GM21528 (cell line): ENCODE results near the gene ZSWIM5.
A peak's percentile ranks its signal among the peaks of the same experiment; 100 is the strongest.
"Not testable (repeated sequence)": the region's sequence is repeated elsewhere in the genome, so short reads cannot be mapped to it uniquely, and the experiment has no call there.

Experiments used
- ATAC-seq: cut with Tn5 transposase; IDR thresholded peaks from one replicate; pipeline ENCODE4 v1.9.1; 2021; ENCODE audit warnings: mild to moderate bottlenecking, moderate library complexity; ENCODE audit not compliant: unreplicated experiment, low FRiP score

The ZSWIM5 gene

DNA sequence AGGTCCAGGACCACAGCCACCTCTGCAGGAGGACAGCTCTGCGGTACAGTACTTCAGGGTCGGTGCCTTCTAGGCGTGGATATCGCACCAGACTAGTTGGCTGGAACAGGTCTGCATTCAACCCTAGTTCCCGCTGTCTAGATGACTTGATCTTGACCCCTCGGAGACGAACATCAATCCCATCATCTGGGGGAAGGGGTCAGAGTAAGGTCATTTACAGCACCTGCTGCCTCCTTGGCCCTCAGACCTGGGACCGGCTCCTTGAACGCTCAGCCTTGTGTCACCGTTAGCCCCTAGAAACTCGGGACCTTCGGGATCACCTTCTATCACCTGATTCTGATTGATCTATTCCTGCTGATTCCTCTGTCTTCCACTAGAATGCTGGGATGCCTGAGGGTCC lies 197.9 kb downstream of the ZSWIM5 start:
- ATAC-seq = no peak

DNA sequence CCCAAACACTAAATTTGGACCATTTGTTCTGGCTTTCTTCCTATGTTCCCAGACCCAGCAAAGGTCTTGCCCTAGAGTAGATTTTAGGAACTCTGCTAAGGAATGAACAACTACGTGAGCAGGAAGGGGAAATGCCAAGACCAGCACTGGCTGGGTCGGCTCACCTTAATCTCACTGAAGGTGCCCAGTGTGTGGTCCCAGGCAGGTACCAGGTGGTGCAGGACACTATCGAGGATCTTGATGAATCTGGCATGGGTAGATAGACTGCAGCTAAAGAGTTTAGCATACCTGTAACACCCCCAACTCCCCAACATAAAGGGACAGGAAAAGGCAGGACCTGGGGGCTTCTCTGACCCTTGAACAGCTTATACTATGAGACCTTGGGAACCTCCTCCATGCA lies 198.3 kb downstream of the ZSWIM5 start:
- ATAC-seq = no peak

DNA sequence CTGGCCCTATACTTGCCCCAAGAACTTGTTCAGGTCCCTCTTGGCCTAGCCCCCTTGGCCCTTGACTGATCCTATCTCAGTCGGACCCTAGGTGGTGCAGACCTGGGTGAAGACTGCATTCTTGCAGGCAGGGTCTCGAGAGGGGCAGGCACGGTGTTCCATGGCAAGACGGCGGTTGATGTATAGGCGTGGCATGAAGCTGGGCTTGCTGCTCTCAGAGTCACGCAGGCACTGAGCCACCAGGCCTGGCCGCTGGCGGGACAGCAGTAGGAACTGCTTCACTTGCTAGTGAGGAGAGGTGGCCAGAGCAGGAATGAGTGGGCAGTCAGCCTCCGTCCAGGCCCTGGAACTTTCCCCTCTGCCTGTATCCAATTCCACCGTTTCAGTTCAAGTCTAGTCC lies 199.1 kb downstream of the ZSWIM5 start:
- ATAC-seq = no peak

DNA sequence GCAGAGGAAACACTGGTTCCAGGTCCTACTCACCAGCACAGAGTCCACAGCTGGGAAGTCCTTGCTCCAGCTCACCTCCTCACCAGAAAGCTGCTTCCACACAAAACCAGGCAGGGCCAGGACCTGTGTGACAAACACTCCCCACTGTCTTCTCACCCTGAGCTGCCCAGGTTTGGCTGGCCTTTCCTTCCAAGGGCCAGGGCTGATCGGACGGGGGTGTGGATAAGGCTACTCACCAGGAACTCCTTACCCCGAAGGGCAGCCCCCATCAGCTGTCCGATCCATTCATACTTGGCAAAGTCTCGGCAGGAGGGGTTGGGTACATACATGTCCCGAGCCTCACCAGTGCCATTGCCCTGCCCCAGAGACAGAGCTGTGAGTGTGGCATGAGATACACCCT lies 200.6 kb downstream of the ZSWIM5 start:
- no peak for ATAC-seq

DNA sequence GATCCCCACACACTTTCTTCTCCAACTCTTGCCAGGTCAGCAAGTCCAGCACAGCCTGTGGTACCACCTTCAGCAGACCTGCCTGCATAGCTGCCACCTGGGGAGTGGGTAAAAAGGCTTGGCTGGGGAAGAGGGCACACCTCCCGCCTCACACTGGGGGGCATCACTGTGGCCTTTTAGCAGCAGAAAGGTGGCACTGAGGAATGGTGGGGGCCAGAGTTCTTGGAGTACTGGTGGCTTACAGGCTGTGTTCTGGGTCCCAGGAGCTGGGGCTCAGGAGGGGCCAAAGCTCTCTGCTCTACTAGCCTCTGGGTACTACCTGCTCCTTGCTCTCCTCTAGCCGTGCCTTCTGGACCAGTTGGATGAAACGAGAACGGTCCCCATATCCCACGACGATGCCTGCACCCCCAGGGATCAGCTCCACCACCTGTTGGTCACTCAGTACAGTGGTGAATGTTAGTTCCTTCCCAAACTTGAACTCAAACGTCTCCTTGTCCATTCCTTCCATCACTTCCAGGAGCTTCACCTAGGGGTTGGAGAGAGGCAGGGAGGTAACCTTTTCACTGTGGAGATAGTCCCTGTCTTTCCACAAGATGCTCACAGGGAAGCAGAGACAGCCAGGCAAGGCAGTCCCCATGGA lies 202.0 kb downstream of the ZSWIM5 start:
- no peak for ATAC-seq

DNA sequence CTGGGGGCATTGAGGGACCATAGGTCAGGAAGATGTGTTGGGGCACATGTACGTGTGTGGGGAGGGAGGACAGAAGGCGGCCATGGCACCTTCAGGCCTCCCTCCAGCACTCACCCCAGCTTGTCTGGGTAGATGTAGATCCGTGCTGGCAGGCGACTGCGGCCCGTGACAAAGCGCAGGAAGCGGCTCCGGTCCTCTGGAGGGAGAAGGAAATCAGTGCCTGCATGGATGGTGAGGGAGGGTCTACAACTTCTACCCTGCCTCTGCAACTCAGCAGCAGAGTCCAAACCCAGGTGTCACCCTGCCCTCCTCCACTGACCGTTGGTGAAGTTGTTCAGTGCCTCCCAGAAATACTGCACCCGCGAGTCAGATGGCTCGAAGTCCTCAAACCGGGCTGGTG lies 202.7 kb downstream of the ZSWIM5 start:
- no peak for ATAC-seq

DNA sequence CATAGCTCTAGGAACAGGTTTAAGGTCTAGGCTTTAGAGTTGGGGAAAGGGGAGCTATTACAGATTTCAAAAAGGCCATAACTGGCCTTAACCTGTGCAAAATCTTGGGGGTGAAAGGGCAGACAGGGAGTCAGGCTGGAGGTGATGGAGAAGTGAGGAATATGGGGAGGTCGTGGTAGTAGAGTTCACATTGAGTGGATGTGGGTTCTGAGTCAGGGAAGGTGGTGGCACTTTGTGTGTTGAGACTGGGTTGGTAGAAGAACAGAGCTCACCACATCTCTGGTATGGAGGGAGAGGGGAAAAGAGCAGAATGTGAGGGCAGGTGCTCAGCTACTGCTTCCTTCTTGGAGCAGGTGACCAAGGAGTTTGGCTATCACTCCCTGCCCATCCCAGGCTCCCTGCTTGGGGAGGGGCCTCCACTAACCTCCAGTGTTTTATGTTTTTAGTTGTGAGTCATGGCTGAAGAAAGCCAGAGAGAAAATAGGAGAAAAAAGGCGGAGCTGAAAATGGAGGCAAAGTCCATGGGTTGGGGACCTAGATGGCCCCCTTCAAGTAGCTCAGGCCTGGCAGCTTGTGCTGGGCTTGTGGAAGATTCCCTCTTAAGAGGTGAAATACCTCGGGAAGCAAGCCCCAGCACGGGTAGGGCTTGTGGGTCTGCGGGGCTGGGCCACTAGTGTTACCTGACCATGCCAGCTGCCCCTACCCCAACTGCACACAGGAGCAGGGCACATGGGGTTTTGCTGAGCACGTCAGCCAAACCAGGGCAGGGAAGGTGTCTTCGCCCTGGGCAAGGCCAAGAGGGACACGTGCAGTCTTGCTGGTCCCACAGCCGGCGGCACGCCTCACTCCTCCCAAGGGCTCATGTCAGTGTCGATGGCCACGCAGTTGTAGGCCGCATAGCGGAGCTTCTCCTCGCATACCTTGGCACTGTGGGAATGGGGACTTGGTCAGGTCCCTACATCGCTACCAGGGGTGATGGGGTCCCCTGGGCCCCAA lies 203.5 kb downstream of the ZSWIM5 start:
- ATAC-seq = no peak

DNA sequence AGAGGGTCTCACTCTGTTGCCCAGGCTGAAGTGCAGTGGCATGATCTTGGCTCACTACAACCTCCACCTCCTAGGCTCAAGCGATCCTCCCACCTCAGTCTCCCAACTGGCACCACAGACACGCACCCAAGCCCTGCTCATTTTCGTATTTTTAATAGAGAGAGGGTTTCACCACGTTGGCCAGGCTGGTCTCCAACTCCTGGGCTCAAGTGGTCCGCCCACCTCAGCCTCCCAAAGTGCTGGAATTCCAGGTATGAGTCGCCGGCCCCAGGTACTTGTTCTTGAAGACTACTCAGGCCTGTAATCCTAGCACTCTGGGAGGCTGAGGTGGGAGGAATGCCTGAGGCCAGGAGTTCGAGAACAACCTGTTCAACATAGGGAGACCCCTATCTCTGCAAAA lies 204.8 kb downstream of the ZSWIM5 start:
- not testable (repeated sequence) for ATAC-seq

DNA sequence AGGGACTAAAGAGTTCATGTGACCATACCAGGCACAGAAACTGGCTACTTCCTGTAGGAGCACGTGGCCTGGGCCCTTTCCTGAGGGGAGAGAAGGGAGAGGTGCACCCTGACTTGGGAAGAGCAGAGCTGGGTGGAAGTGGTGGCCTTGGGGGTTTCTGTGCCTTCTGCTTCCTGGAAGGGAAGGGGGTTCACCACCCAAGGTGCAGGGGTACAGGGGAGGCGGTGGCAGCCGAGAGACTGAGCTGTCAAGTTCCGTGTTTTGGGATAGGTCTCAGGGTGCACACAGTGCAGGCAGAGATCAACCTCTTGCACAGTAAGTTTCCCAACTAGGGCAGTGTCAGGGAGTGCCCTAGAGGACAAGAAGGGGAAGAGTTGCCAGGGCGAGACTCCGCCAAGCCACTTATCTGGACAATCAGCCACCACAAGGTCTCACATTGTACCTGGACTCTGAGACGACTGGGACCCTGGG lies 205.4 kb downstream of the ZSWIM5 start:
- ATAC-seq = no peak

DNA sequence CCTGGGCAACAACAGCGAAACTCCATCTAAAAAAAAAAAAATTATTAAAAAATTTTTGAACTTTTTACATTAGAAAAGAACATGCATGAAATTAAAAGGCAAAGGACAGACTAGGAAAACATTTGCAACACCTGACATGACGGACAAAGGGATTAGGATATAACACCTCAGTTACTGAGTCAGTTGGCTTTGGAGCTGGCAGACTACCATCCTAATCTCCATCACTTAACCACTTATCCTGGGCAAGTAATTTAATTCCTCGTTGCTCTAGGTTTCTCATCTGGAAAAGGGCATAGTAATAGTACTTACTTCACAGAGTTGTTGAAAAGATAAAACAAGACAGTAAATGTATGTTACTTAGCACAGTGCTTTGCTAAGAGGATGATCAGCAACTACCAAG lies 207.2 kb downstream of the ZSWIM5 start:
- ATAC-seq = no peak

DNA sequence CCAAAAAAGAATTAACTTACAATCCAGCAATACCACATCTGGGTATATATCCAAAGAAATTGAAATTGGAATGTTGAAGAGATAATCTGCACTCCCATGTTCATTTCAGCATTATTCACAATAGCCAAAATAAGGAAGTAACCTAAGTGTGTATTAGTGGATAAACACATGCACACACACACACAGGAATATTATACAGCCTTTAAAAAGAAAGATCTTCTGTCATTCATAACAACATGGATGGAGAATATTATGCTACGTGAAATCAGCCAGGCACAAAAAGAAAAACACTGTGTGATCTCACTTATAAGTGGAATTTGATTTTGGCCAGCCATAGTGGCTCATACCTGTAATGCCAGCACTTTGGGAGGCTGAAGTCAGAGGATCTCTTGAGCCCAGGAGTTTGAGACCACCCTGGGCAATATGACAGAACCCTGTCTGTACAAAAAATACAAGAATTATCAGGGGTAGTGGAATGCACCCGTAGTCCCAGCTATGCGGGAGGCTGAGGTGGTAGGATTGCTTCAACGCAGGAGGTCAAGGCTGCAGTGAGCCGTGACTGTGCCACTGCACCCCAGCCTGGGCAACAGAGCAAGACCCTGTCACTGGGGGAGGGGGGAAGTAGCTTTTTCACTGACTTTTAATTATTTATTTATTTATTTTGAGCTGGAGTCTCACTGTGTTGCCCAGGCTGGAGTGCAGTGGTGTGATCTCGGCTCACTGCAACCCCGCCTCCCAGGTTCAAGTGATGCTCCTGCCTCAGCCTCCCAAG lies 210.8 kb downstream of the ZSWIM5 start:
- ATAC-seq = no peak

DNA sequence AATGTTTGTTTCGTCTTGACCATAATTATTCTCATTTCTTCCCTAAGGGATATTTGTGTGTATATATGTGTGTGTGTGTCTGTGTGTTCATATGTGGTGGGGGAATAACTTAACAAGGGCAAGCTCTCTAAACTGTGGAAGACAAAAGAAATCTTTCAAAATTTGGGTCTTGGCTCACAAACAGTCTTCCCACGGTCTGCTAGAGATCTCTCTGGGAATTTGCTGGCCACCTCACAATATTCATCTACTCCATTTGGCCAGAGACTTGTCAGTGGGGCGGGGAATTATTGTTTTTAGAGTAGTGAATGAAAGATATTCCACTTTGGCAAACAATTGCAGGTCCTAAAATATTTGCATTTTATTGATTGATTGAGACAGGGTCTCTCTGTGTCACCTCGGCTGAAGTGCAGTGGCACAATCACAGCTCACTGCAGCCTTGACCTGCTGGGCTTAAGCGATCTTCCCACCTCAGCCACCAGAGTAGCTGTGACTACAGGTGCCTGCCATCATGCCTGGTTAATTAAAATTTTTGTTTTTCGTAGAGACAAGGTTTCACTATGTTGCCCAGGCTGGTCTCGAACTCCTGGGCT lies 212.0 kb downstream of the ZSWIM5 start:
- no peak for ATAC-seq

DNA sequence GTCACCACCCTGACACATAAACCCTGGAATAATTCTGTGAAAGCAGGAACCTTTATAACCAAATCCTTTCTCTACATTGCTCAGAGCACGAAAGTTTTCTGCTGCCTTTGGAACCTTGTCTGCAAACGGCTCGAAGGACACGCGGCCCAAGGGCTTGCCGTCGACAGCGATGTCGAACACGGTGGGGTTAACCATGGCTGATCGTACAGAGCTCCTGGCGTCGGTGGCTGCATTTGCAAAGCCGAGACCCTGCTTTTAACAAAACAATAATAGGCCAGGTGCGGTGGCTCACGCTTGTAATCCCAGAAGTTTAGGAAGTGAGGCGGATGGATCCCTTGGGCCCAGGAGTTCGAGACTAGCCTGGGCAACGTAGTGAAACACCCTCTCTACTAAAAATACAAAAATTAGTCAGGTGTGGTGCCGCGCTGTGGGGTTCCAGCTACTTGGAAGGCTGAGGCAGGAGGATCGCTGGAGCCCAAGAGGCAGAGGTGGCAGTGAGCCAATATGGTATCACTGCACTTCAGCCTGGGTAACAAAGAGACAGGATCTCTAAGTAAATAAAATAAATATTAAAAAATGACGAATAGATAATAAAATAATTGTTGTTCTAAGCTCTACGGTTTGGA lies 217.8 kb downstream of the ZSWIM5 start:
- no peak for ATAC-seq

DNA sequence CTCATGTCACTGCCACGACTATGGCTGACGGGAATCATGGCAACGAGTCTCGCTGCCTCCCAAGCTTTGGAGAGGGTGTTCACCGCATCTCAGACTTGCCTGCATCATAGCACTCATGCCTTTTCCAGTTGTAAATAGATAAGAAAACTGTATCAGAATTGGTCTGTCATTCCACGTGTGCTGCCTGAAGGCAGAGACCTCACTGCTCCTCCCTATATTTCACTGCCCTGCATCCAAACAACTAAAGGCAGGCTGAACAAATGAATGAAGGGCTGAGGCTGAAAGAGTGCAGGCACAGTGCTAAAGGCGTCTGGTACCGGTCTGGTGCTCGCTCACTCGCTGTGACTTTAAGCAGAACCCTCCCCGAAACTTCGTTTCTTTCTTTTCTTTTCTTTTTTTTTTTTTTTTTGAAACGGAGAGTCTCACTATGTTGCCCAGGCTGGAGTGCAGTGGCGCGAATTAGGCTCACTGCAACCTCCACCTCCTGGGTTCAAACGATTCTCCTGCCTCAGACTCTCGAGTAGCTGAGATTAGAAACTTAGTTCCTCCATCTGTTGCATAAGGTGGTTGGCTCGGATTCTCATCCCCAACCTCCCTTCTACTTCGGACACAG lies 220.6 kb downstream of the ZSWIM5 start:
- ATAC-seq = peak; percentile 16

DNA sequence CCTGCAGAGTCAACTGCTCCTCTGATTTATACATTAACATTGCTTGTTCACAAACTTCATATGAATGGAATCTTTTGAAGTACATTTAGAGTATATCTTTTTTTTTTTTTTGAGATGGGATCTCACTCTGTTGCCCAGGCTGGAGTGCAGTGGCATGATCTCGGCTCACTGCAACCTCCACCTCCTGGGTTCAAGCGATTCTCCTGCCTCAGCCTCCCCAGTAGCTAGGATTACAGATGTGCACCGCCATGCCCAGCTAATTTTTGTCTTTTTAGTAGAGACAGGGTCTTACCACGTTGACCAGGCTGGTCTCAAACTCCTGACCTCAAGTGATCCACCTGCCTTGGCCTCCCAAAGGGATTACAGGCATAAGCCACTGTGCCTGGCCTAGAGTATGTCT lies 229.0 kb downstream of the ZSWIM5 start:
- not testable (repeated sequence) for ATAC-seq

DNA sequence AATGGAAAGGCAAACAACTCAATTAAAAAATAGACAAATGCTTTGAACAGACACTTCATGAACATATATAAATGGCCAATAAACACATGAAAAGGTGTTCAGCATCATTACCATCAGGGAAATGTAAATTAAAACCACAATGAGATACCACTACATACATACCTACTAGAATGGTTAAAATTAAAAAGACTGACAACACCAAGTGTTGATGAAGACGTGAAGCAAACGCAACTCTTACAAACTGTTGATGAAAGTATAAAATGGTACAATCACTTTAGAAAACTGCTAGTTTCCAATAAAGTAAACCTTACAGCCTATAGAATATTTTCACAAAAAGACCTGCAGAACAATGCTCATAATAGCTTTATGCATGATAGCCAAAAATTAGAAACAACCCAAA lies 230.2 kb downstream of the ZSWIM5 start:
- ATAC-seq = no peak

DNA sequence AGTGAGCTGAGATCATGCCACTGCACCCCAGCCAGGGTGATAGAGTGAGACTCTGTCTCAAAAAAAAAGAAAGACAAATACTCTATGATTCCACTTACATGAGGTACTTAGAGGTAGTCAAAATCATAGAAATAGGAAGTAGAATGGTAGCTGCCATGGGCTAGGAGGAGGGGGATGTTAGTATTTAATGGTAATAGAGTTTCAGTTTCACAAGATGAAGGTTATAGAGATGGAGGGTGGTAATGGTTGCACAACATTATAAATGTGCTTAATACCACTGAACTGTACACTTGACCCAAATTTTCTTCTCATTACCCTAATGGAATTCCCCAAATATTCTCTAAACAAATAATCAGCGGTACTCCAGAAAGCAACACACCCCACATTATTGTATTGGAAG lies 232.8 kb downstream of the ZSWIM5 start:
- ATAC-seq = no peak

DNA sequence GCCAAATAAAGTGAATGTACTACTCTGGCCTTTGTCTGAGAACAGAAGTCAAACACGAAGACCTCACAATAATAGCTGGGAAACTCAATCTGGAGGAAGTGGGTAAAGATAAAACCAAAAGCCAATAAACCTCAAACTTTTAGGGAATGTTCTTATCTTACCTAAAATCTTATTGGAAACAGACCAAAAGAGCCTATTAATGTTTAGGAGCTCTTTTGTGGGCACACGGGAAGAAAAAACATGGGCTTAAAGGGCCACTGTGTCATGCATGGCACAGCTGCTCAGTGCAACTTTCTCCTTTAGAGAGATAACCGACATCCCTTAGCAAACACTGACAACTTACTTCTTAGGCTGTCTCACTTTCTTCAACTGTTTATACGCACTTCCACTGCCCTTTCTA lies 236.1 kb downstream of the ZSWIM5 start:
- no peak for ATAC-seq
